ENCODE measurements around the gene CTPS2.
A peak's percentile ranks its signal among the peaks of the same experiment; 100 is the strongest.

The CTPS2 gene

DNA sequence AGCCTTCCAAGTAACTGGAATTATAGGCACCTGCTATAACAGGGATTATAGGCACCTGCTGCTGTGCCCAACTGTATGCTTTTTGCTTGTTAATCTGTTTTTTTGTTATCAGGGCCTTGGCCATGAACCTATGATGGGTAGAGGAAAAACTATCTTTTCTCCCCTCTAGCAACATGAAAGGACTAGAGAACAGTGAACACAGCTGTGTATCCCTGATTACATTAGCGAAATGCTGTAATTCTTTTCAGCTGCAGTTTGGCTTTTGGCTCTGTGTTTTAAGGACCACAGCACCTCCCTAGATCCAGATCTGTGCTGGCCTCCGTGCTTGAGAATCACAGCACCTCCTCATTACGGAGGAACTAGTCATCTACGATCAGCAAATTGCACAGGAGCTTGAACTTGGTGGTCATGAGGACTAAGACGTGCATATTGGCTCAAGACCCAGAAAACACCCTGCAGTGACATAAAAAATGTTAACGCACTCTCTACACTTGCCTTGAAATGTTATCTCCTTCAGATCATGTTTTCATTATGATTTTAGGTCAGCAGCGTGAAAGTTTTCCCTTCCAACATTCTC lies 120.2 kb downstream of the CTPS2 start:
- Mint-ChIP-seq H3K4me3 (no peak overlapping the region), H3K36me3 (ENCODE audit: low read depth) (peaks cover 89% of the 10 kb centered on the region), H3K9me3 (peaks cover 18% of the 10 kb centered on the region)

DNA sequence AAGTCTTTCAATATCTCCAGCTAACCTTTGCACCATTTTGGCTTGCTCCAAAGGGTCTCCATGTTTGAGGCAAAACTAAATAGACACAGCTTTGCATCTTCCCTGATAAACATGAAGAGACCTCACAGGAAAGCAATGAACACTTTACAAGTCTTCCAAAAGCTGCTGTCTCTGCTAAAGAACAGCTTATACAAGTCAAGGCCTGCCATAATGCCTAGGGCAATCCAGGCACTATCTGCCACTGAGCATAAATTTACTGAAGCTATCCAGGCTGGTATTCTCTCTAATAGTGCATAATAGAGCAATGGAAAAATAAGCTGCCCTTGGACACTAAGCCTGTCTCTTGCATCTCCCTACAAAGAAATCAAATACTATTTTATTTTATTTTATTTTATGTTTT lies 122.6 kb downstream of the CTPS2 start:
- Mint-ChIP-seq H3K36me3 (ENCODE audit: low read depth) (peaks cover 99% of the 10 kb centered on the region), H3K4me1 (peaks cover 19% of the 10 kb centered on the region), H3K4me3 (no peak overlapping the region), H3K27me3 (ENCODE audit: low read depth, poor library complexity) (peaks cover 4% of the 10 kb centered on the region), H3K9me3 (peaks cover 19% of the 10 kb centered on the region), H3K27ac (no peak overlapping the region)
- TF ChIP-seq, protein P1, sequence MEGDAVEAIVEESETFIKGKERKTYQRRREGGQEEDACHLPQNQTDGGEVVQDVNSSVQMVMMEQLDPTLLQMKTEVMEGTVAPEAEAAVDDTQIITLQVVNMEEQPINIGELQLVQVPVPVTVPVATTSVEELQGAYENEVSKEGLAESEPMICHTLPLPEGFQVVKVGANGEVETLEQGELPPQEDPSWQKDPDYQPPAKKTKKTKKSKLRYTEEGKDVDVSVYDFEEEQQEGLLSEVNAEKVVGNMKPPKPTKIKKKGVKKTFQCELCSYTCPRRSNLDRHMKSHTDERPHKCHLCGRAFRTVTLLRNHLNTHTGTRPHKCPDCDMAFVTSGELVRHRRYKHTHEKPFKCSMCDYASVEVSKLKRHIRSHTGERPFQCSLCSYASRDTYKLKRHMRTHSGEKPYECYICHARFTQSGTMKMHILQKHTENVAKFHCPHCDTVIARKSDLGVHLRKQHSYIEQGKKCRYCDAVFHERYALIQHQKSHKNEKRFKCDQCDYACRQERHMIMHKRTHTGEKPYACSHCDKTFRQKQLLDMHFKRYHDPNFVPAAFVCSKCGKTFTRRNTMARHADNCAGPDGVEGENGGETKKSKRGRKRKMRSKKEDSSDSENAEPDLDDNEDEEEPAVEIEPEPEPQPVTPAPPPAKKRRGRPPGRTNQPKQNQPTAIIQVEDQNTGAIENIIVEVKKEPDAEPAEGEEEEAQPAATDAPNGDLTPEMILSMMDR (IDR thresholded peaks at IDR 0.05): no peak
- DNase-seq: no peak

More for the DNA sequence above, 120.2 kb downstream of the CTPS2 start:
- TF ChIP-seq, protein P1 (IDR thresholded peaks at IDR 0.05): no peak
- Mint-ChIP-seq H3K27me3 (ENCODE audit: low read depth, poor library complexity) (peaks cover 4% of the 10 kb centered on the region), H3K27ac (peak overlapping the region; percentile 36), H3K4me1 (no peaks in the 10 kb centered on the region)
- no peak for DNase-seq

DNA sequence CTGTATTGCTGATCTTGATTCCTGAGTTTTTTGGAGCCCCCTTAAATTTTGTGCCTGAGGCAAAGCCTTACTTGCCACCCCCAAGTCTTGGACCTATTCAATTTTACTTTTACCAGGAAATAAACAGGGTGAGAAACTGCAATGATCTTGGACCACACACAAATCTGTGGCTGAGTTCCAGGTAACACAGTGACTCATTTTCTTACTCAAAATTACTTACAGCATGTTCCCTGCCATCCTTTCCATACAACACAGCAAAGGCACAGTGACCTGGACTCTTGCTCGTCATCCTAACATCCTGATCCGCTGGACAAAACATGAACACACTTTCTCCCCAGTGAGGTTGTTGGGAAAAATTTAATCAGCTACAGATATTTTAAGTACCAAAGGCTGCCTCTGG lies 123.3 kb downstream of the CTPS2 start:
- TF ChIP-seq, protein P1 (IDR thresholded peaks at IDR 0.05): no peak
- Mint-ChIP-seq H3K27ac (no peak overlapping the region), H3K36me3 (ENCODE audit: low read depth) (peaks cover 99% of the 10 kb centered on the region), H3K27me3 (ENCODE audit: low read depth, poor library complexity) (peaks cover 4% of the 10 kb centered on the region), H3K9me3 (peaks cover 23% of the 10 kb centered on the region), H3K4me1 (peaks cover 19% of the 10 kb centered on the region), H3K4me3 (no peak overlapping the region)
- no peak for DNase-seq

DNA sequence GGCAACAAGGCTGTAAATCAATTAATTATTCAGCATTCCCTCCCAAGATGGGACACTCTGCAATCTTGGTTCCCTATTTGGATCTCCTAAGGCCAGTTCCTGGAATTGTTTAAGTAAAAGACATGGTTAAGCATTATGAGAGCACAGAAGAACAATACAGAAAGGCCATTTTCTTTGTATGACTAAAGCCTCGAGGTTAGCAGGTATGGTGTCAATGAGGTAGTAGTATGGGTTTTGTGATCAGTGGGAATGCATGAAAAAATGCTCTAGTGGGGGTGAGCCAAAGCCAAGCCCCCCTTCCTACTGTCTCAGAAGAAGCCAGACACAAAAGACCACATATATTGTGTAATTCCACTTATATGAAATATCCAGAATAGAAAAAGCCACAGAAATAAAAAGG lies 124.2 kb downstream of the CTPS2 start:
- peaks cover 32% of the 10 kb centered on the region for H3K9me3 Mint-ChIP-seq
- H3K4me3 Mint-ChIP-seq: no peak overlapping the region
- peaks cover 19% of the 10 kb centered on the region for H3K4me1 Mint-ChIP-seq
- no peak for DNase-seq
- TF ChIP-seq, protein P1 (IDR thresholded peaks at IDR 0.05): no peak
- H3K27me3 Mint-ChIP-seq (ENCODE audit: low read depth, poor library complexity): peaks cover 4% of the 10 kb centered on the region
- H3K27ac Mint-ChIP-seq: no peak overlapping the region
- peaks cover 99% of the 10 kb centered on the region for H3K36me3 Mint-ChIP-seq (ENCODE audit: low read depth)

DNA sequence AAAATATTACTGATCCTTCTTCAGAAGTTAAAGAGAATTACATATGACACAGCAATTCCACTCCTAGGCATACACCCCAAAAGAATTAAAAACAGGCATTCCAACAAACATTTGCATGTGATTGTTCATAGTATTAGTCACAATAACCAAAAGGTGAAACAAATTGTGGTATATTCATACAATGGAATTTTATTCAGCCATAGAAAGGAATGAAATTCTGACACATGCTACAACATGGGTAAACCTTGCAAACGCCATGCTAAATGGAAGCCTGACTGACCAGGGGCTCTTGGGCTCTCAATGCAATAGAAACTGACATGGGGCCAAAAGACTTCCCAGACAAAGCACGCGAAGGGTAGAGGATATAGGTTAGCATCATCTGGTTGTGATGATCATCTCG lies 124.6 kb downstream of the CTPS2 start:
- Mint-ChIP-seq H3K36me3 (ENCODE audit: low read depth) (peaks cover 100% of the 10 kb centered on the region), H3K27ac (no peak overlapping the region), H3K27me3 (ENCODE audit: low read depth, poor library complexity) (peaks cover 4% of the 10 kb centered on the region), H3K4me3 (no peak overlapping the region), H3K4me1 (peaks cover 19% of the 10 kb centered on the region), H3K9me3 (peaks cover 37% of the 10 kb centered on the region)
- no peak for DNase-seq
- TF ChIP-seq, protein P1 (IDR thresholded peaks at IDR 0.05): no peak

DNA sequence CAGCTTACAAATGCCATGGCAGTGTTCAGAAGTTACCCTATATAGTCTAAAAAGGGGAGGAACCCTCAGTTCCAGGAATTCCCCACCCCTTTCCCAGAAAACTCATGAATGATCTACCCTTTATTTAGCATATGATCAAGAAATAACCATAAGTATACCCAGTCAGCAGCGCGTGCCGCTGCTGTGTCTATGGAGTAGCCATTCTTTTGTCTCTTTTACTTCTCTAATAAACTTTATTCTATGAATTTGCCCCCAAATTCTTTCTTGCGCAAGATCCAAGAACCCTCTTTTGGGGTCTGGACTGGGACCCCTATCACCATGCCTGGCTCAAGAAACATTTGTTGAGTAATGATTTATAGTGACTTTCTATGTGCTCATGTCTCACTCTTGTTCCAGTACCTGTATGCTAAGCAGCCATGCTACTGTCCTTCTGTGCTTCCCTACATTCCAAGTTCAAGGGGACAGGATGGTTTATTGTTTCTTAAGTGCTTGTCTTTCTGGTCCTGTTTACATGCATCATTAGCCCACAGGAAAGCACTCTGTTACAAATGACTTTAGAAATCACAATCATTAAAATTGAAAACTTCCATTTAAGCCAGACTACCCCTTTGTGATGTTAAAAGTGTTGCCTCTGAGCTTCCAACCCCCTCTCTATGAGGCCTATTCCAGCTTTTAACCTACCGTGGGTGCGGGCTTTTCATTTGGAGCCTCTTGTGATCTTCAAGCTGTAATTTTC lies 125.9 kb downstream of the CTPS2 start:
- no peak overlapping the region for H3K27ac Mint-ChIP-seq
- TF ChIP-seq, protein P1 (IDR thresholded peaks at IDR 0.05): no peak
- H3K9me3 Mint-ChIP-seq: peaks cover 49% of the 10 kb centered on the region
- H3K4me3 Mint-ChIP-seq: no peak overlapping the region
- peaks cover 19% of the 10 kb centered on the region for H3K4me1 Mint-ChIP-seq
- H3K27me3 Mint-ChIP-seq (ENCODE audit: low read depth, poor library complexity): peaks cover 4% of the 10 kb centered on the region
- DNase-seq: no peak
- peaks cover 100% of the 10 kb centered on the region for H3K36me3 Mint-ChIP-seq (ENCODE audit: low read depth)

Measured in nephron progenitor cell (in vitro differentiated cells).